Measurements from ENCODE around the gene PLEKHA5.
"Not testable (repeated sequence)": the region's sequence is repeated elsewhere in the genome, so short reads cannot be mapped to it uniquely, and the experiment has no call there.

PLEKHA5 gene

GRCh38 chr12:19350850-19351249 lies 221.3 kb downstream of the PLEKHA5 start:
- not testable (repeated sequence) for DNase-seq

- DNase-seq, result no peak
Observed at GRCh38 chr12:19351346-19351745, 221.8 kb downstream of the PLEKHA5 start.

GRCh38 chr12:19369691-19370148 lies 240.2 kb downstream of the PLEKHA5 start:
- DNase-seq, result peak in 1 of 14 donors; percentile 30

GRCh38 chr12:19373586-19373985 lies 244.1 kb downstream of the PLEKHA5 start:
- DNase-seq, result no peak

- no peak for DNase-seq
Observed at GRCh38 chr12:19375888-19376287, 246.4 kb downstream of the PLEKHA5 start.

GRCh38 chr12:19376691-19377090 lies 247.2 kb downstream of the PLEKHA5 start:
- DNase-seq, result no peak

GRCh38 chr12:19382111-19382526 lies 252.6 kb downstream of the PLEKHA5 start:
- peak in 1 of 14 donors; percentile 26 for DNase-seq

- DNase-seq, result no peak
Observed at GRCh38 chr12:19382563-19382962, 253.0 kb downstream of the PLEKHA5 start.

- DNase-seq, result no peak
Observed at GRCh38 chr12:19387161-19387560, 257.6 kb downstream of the PLEKHA5 start.

GRCh38 chr12:19388131-19388549 lies 258.6 kb downstream of the PLEKHA5 start:
- no peak for DNase-seq

- no peak for DNase-seq
Observed at GRCh38 chr12:19390051-19390598, 260.6 kb downstream of the PLEKHA5 start.

GRCh38 chr12:19392644-19393043 lies 263.1 kb downstream of the PLEKHA5 start:
- not testable (repeated sequence) for DNase-seq

- DNase-seq, result no peak
Observed at GRCh38 chr12:19394385-19394784, 264.9 kb downstream of the PLEKHA5 start.

GRCh38 chr12:19397534-19397933 lies 268.0 kb downstream of the PLEKHA5 start:
- DNase-seq, result no peak

- no peak for DNase-seq
Observed at GRCh38 chr12:19398376-19399363, 269.1 kb downstream of the PLEKHA5 start.

- DNase-seq, result not testable (repeated sequence)
Observed at GRCh38 chr12:19400649-19401285, 271.2 kb downstream of the PLEKHA5 start.

GRCh38 chr12:19402211-19402610 lies 272.7 kb downstream of the PLEKHA5 start:
- DNase-seq, result no peak

- peak in 8 of 14 donors; percentile 1 to 49 (median 8) for DNase-seq
Observed at GRCh38 chr12:19402743-19403431, 273.4 kb downstream of the PLEKHA5 start.

- DNase-seq, result no peak
Observed at GRCh38 chr12:19404242-19404880, 274.8 kb downstream of the PLEKHA5 start.

- no peak for DNase-seq
Observed at GRCh38 chr12:19409376-19409775, 279.8 kb downstream of the PLEKHA5 start.

- no peak for DNase-seq
Observed at GRCh38 chr12:19410211-19410610, 280.7 kb downstream of the PLEKHA5 start.

- no peak for DNase-seq
Observed at GRCh38 chr12:19410629-19411185, 281.2 kb downstream of the PLEKHA5 start.
